K562 (cell line): Measurements from ENCODE around the gene PTPN13. TPM values are rescaled to one million over a fixed set of nuclear protein-coding genes. Genes with fewer than 3 reads are reported as not detected.

ENCODE experiments used
- ATAC-seq: fragments of 200-7000 bp; cut with Tn5 transposase; 3 replicates; pipeline ENCODE4 v1.9.1; 2020; ENCODE audit warnings: moderate library complexity
- BruUV-seq: library from RNA; stranded (reverse); fragments of 400-500 nt; replicated peaks from 2 replicates; lab custom pipeline; 2021; lab: Mats Ljungman, UMichigan
- CTCF ChIA-PET: fragments of 300-600 bp; formaldehyde crosslinking; extraction: SDS; loops from one replicate; lab custom pipeline; 2021; ENCODE audit warnings: low intra/inter-chr PET ratio; lab: Yijun Ruan, JAX
- POLR2A ChIA-PET: fragments of 300-600, 350-650 bp; sonication (Branson Sonifier 250); formaldehyde crosslinking; extraction: SDS; loops from one replicate; lab custom pipeline; 2021; ENCODE audit warnings: antibody characterized with exemption, inconsistent platforms; lab: Yijun Ruan, JAX
- DNase-seq, 4 experiments: peaks; one replicate each; pipeline versions ENCODE4 v3.0.0 to v3.0.0-alpha.2; 2011 to 2018; ENCODE audit warnings: low spot score in 3 of 4, mixed read lengths in 3 of 4; ENCODE audit errors: extremely low read depth in 1 of 4
- FAIRE-seq: peaks from 2 replicates; lab custom pipeline; 2011; peaks lifted over from hg19 to GRCh38; lab: Jason Lieb, UNC
- H2AFZ ChIP-seq: 2 replicates; pipeline ENCODE4 v1.6.0; 2011; ENCODE audit warnings: low read depth, low read length, control low read depth, inconsistent platforms
- H3K27ac ChIP-seq: fragments of 200-600 bp; 3 replicates; pipeline ENCODE4 v1.8.0; 2011; ENCODE audit warnings: low read depth, mild to moderate bottlenecking, control low read depth, inconsistent platforms, low read length, moderate library complexity, mixed read lengths; ENCODE audit errors: extremely low read depth
- H3K27me3 ChIP-seq, 2 experiments: fragments of 300-600 bp in 1 of 2; 2 replicates in 1 of 2; 3 replicates in 1 of 2; pipeline versions ENCODE4 v1.6.0 to v1.8.0; 2011; ENCODE audit warnings: inconsistent platforms in 2 of 2, low read length in 2 of 2, mild to moderate bottlenecking in 1 of 2, mixed read lengths in 1 of 2, moderate library complexity in 1 of 2; ENCODE audit not compliant: control insufficient read depth in 2 of 2, insufficient read depth in 2 of 2
- H3K36me3 ChIP-seq: fragments of 300-600 bp; 3 replicates; pipeline ENCODE4 v1.8.0; 2011; ENCODE audit warnings: mild to moderate bottlenecking, low read length, inconsistent platforms; ENCODE audit not compliant: control insufficient read depth, insufficient read depth
- H3K4me1 ChIP-seq, 2 experiments: fragments of 200-600 bp in 1 of 2; replicated peaks in 1 of 2; 2 replicates in 1 of 2; 3 replicates in 1 of 2; pipeline versions ENCODE4 v1.5.1 to v1.8.0; 2011; ENCODE audit warnings: inconsistent platforms in 2 of 2, low read length in 2 of 2, mild to moderate bottlenecking in 1 of 2, mixed read lengths in 1 of 2, moderate library complexity in 1 of 2; ENCODE audit not compliant: control insufficient read depth in 2 of 2, insufficient read depth in 2 of 2
- H3K4me2 ChIP-seq: 2 replicates; pipeline ENCODE4 v1.6.1; 2011; ENCODE audit warnings: low read length, control low read depth, inconsistent platforms, mixed read lengths; ENCODE audit not compliant: insufficient read depth
- H3K4me3 ChIP-seq: fragments of 200-600 bp; sonication (generic), shearing (Covaris generic); 2 replicates; pipeline ENCODE4 v1.5.1; 2016; ENCODE audit warnings: control low read depth, inconsistent platforms
- H3K79me2 ChIP-seq: fragments of 200-600 bp; 3 replicates; pipeline ENCODE4 v1.8.0; 2011; ENCODE audit warnings: low read length, inconsistent platforms; ENCODE audit not compliant: control insufficient read depth, insufficient read depth
- H3K9ac ChIP-seq, 2 experiments: 2 replicates each; pipeline versions ENCODE4 v1.6.0 to v1.6.1; 2011; ENCODE audit warnings: low read depth in 2 of 2, low read length in 2 of 2, control low read depth in 1 of 2, inconsistent platforms in 1 of 2, mild to moderate bottlenecking in 1 of 2, mixed read lengths in 1 of 2; ENCODE audit not compliant: insufficient read depth in 1 of 2
- H3K9me1 ChIP-seq: one replicate; pipeline ENCODE4 v1.6.0; 2011; ENCODE audit warnings: inconsistent platforms, mild to moderate bottlenecking, low read length, moderate library complexity; ENCODE audit not compliant: control insufficient read depth, insufficient read depth
- H3K9me3 ChIP-seq: replicated peaks from 2 replicates; pipeline ENCODE4 v1.5.1; 2011; ENCODE audit warnings: low read depth, low read length, inconsistent platforms; ENCODE audit not compliant: control insufficient read depth, insufficient read depth
- H4K20me1 ChIP-seq: replicated peaks from 2 replicates; pipeline ENCODE4 v1.6.1; 2011; ENCODE audit warnings: low read length, inconsistent platforms, mixed read lengths; ENCODE audit not compliant: control insufficient read depth, insufficient read depth
- CBFA2T3 ChIP-seq: fragments of 450-650 bp; IDR thresholded peaks from 2 replicates; pipeline ENCODE4 v1.6.1; 2017
- CEBPB ChIP-seq: fragments of 450-650 bp; IDR thresholded peaks from 2 replicates; pipeline ENCODE4 v1.6.1; 2016; ENCODE audit warnings: missing genetic modification characterization, missing compliant biosample characterization
- FOXA3 ChIP-seq, 2 experiments: fragments of 450-650 bp in 1 of 2; sonication (generic) in 1 of 2; formaldehyde crosslinking; IDR thresholded peaks in 1 of 2; conservative IDR thresholded peaks in 1 of 2; 2 replicates each; pipeline versions ENCODE4 v1.4.0 to v1.8.0; 2020 to 2022; ENCODE audit warnings: mild to moderate bottlenecking in 2 of 2, missing genetic modification reagents in 1 of 2
- MAFK ChIP-seq: IDR thresholded peaks from 2 replicates; pipeline ENCODE4 v1.6.1; 2011; ENCODE audit warnings: low read length, improper control_type of control experiment
- TCF3 ChIP-seq: sonication (generic); formaldehyde crosslinking; IDR thresholded peaks from 2 replicates; pipeline ENCODE4 v1.4.0; 2020; ENCODE audit warnings: mild to moderate bottlenecking, missing genetic modification reagents
- ZNF347 ChIP-seq: fragments of 450-650 bp; formaldehyde crosslinking; IDR thresholded peaks from 2 replicates; pipeline ENCODE4 v1.4.0; 2020; ENCODE audit warnings: low read depth, mild to moderate bottlenecking, moderate library complexity
- WGBS: fragments of 100-300 bp; shearing (Covaris generic); methylation state at CpG from one replicate; pipeline ENCODE4 v1.1.6; 2016; ENCODE audit warnings: low coverage, mixed read lengths; ENCODE audit not compliant: insufficient coverage; ENCODE audit errors: missing lambda C conversion rate; 5-methylcytosine and 5-hydroxymethylcytosine counted together
- in situ Hi-C: fragments of 300-500 bp; cut with MboI; formaldehyde crosslinking; loops from 4 replicates; pipeline ENCODE4 v1.15.0; 2018; ENCODE audit warnings: inconsistent platforms, mixed read lengths
- intact Hi-C: fragments of 100-400 bp; cut with micrococcal nuclease; formaldehyde crosslinking; loops from 2 replicates; pipeline ENCODE4 v1.14.2; 2022
- polyA plus RNA-seq, 8 experiments: library from polyadenylated mRNA; depleted of rRNA in 4 of 8; stranded (reverse) in 5 of 8; unstranded in 3 of 8; fragments of >200 nt; fragmentation: Nextera tagmentation in 2 of 8; fragmentation: Illumina TruSeq in 1 of 8; extraction: Ambion mirVana in 2 of 8; extraction: Trizol in 1 of 8; gene quantifications; 2 replicates each; pipeline versions ENCODE4 v1.2.1 to v1.2.3, GENCODE V29; 2011 to 2014; ENCODE audit warnings: inconsistent platforms in 1 of 8, missing spikeins in 1 of 8
- total RNA-seq, 7 experiments: library from RNA; depleted of rRNA in 6 of 7; stranded (reverse); fragments of >200 nt in 6 of 7; fragmentation: Illumina TruSeq in 2 of 7; extraction: Trizol in 2 of 7; gene quantifications; 2 replicates each; pipeline versions ENCODE4 v1.2.1 to v1.2.3, GENCODE V29; 2011 to 2021; ENCODE audit warnings: low replicate concordance in 1 of 7
- TF ChIP-seq, protein P1 (sequence below): fragments of 450-650 bp; IDR thresholded peaks from 2 replicates; pipeline ENCODE4 v1.6.1; 2017; ENCODE audit warnings: antibody characterized with exemption
- TF ChIP-seq, protein P2 (sequence below): sonication (generic); formaldehyde crosslinking; IDR thresholded peaks from 2 replicates; pipeline ENCODE4 v1.8.1; 2022; ENCODE audit warnings: missing genetic modification reagents

The PTPN13 gene
- total and polyA plus RNA-seq, 9 of the 15 experiments (the other 6 are each of a cell fraction or from before 2014, with no cell fraction given), result 0.33 TPM; not detected in 8

GRCh38 chr4:86582410-86582809 is 11.7 kb upstream of the PTPN13 start (continued):
- TF ChIP-seq MAFK, result no peak
- TF ChIP-seq, protein P1, sequence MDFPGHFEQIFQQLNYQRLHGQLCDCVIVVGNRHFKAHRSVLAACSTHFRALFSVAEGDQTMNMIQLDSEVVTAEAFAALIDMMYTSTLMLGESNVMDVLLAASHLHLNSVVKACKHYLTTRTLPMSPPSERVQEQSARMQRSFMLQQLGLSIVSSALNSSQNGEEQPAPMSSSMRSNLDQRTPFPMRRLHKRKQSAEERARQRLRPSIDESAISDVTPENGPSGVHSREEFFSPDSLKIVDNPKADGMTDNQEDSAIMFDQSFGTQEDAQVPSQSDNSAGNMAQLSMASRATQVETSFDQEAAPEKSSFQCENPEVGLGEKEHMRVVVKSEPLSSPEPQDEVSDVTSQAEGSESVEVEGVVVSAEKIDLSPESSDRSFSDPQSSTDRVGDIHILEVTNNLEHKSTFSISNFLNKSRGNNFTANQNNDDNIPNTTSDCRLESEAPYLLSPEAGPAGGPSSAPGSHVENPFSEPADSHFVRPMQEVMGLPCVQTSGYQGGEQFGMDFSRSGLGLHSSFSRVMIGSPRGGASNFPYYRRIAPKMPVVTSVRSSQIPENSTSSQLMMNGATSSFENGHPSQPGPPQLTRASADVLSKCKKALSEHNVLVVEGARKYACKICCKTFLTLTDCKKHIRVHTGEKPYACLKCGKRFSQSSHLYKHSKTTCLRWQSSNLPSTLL, result no peak
- no peak for TF ChIP-seq FOXA3 (CRISPR knock-in tag; conservative IDR thresholded peaks at IDR 0.05 in 1 of 2, IDR thresholded peaks at IDR 0.05 in 1 of 2)
- no peak for TF ChIP-seq CEBPB (tag)
- TF ChIP-seq, protein P2, sequence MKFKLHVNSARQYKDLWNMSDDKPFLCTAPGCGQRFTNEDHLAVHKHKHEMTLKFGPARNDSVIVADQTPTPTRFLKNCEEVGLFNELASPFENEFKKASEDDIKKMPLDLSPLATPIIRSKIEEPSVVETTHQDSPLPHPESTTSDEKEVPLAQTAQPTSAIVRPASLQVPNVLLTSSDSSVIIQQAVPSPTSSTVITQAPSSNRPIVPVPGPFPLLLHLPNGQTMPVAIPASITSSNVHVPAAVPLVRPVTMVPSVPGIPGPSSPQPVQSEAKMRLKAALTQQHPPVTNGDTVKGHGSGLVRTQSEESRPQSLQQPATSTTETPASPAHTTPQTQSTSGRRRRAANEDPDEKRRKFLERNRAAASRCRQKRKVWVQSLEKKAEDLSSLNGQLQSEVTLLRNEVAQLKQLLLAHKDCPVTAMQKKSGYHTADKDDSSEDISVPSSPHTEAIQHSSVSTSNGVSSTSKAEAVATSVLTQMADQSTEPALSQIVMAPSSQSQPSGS, result no peak
- no peak for TF ChIP-seq CBFA2T3

GRCh38 chr4:86586160-86586572 is 7.9 kb upstream of the PTPN13 start:
- no peak for ATAC-seq
- Histone ChIP-seq H3K27ac (no peak overlapping the region), H3K4me3 (no peak overlapping the region), H3K4me1 (no peaks in the 10 kb centered on the region), H2AFZ (no peak overlapping the region), H4K20me1 (no peaks in the 10 kb centered on the region; the same call in 1 of the 2 replicates), H3K9ac (no peak overlapping the region), H3K9me3 (no peaks in the 10 kb centered on the region), H3K79me2 (no peaks in the 10 kb centered on the region), H3K4me2 (no peak overlapping the region), H3K27me3 (no peaks in the 10 kb centered on the region), H3K9me1 (no peaks in the 10 kb centered on the region), H3K36me3 (no peaks in the 10 kb centered on the region)
- in situ Hi-C loops (no loop called here), intact Hi-C loops (no loop called here)
- no peak for FAIRE-seq
- POLR2A ChIA-PET, result no interaction called here
- WGBS, result 0% methylated on average over 4 of the region's 4 CpGs
- TF ChIP-seq TCF3 (CRISPR knock-in tag) (no peak), ZNF347 (CRISPR knock-in tag) (no peak)
- no peak for DNase-seq
- BruUV-seq, result no TSS peak
- CTCF ChIA-PET, result no interaction called here
